ENCODE measurements around the gene CCL7. TPM values are rescaled to one million over a fixed set of nuclear protein-coding genes. Genes with fewer than 3 reads are reported as not detected.
"Not testable (repeated sequence)": the region's sequence is repeated elsewhere in the genome, so short reads cannot be mapped to it uniquely, and the experiment has no call there.

The CCL7 gene
- total and polyA plus RNA-seq, 10 donors = not detected

DNA sequence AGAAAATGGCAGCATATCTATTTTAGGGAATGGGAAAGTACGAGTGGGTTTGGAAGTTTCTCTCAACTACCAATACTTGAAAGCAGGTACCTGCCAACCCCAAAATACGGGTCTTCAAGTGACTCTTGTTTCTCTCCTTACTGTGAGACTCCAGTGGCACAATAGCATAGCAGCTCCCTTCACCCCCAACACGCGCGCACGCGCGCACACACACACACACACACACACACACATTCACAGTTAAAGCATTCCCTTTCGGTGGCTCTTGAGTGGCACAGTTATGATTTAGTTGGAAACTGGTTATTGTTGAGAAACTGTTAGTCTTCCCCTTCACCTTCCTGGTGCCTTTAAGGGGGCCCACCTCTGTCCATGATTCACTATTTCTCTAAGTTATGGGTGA is 45.0 kb upstream of the CCL7 start:
- Histone ChIP-seq H3K4me3 (no peak overlapping the region), H3K9me3 (peaks cover 0 to 16% (median 5%) of the 10 kb centered on the region in 8 donors), H3K27me3 (replicated peaks in 1 of 7) (peaks cover 0 to 21% (median 0%) of the 10 kb centered on the region in 7 donors), H3K36me3 (no peaks in the 10 kb centered on the region), H3K27ac (no peak overlapping the region), H3K4me1 (peaks cover 0 to 18% (median 5%) of the 10 kb centered on the region in 6 donors)
- TF ChIP-seq, protein P1, sequence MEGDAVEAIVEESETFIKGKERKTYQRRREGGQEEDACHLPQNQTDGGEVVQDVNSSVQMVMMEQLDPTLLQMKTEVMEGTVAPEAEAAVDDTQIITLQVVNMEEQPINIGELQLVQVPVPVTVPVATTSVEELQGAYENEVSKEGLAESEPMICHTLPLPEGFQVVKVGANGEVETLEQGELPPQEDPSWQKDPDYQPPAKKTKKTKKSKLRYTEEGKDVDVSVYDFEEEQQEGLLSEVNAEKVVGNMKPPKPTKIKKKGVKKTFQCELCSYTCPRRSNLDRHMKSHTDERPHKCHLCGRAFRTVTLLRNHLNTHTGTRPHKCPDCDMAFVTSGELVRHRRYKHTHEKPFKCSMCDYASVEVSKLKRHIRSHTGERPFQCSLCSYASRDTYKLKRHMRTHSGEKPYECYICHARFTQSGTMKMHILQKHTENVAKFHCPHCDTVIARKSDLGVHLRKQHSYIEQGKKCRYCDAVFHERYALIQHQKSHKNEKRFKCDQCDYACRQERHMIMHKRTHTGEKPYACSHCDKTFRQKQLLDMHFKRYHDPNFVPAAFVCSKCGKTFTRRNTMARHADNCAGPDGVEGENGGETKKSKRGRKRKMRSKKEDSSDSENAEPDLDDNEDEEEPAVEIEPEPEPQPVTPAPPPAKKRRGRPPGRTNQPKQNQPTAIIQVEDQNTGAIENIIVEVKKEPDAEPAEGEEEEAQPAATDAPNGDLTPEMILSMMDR (IDR thresholded peaks at IDR 0.05 in 8 of 11, conservative IDR thresholded peaks at IDR 0.05 in 3 of 11) = no peak
- no peak for TF ChIP-seq POLR2A (IDR thresholded peaks at IDR 0.05)
- intact Hi-C loops (cut with DNase I; ENCODE audit: low total_unique reads) = no loop called here
- no peak for DNase-seq
- WGBS, 5 donors = 78 to 98% (median 80%) methylated on average over 9 of the region's 9 CpGs

DNA sequence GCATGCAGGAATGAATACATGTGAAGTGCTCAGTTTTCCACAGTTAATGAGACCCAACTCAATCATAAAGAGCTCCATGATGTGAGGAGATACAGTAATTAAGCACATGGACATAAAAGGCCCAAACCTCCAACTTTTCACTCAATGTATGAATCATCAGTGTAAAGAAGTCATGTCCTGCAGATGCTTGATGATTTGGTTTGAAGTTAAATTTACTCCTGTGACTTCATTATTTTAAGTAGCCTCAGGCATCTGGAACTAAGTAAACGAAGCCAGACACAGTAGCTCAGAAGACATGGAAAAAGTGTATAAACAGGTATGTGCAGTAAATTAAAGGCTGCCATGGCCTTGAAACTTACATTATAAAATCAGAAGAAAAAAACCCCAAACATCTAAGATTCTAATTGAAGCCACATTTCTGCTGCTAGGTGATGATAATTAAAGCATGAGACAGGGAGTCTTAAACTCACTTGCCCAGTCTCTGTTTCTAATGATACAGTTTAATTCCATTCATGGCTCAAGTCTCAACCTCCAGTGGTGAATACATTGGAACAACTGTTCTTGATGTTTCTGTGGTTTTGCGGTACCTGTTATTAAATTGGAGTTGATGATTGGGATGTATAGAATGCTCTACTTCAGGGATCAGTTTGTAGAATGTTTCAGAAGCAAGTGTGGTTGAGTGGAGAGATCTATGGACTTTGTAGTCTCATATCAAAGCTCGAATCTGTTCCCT is 43.8 kb upstream of the CCL7 start:
- intact Hi-C loops (cut with DNase I; ENCODE audit: low total_unique reads) = no loop called here
- Histone ChIP-seq H3K36me3 (no peaks in the 10 kb centered on the region), H3K4me1 (peaks cover 0 to 7% (median under 1%) of the 10 kb centered on the region in 6 donors), H3K4me3 (no peak overlapping the region), H3K27me3 (replicated peaks in 1 of 7) (peaks cover 0 to 27% (median 0%) of the 10 kb centered on the region in 7 donors), H3K27ac (no peak overlapping the region), H3K9me3 (peaks cover 0 to 22% (median 10%) of the 10 kb centered on the region in 8 donors)
- no peak for DNase-seq
- 76 to 89% (median 84%) methylated on average over 3 of the region's 3 CpGs for WGBS, 5 donors
- TF ChIP-seq POLR2AphosphoS5 (IDR thresholded peaks at IDR 0.05) (no peak), POLR2A (IDR thresholded peaks at IDR 0.05) (no peak)
- TF ChIP-seq, protein P1 (IDR thresholded peaks at IDR 0.05 in 8 of 11, conservative IDR thresholded peaks at IDR 0.05 in 3 of 11) = no peak

DNA sequence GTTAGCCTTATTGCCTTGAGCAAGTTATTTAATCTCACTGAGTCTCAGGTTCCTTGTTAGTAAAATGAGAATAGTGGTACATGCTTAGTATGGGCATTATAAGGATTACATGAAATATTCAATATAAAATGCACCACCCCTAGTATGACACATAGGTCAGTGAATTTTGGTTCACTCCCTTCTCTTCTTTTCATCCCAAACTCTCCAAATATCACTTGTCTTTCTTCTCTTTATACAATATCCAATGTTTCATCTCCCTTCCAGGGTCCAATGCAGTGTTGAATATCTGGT is 43.3 kb upstream of the CCL7 start:
- TF ChIP-seq POLR2AphosphoS5 (IDR thresholded peaks at IDR 0.05) (no peak), POLR2A (IDR thresholded peaks at IDR 0.05) (no peak)
- TF ChIP-seq, protein P1 (IDR thresholded peaks at IDR 0.05 in 8 of 11, conservative IDR thresholded peaks at IDR 0.05 in 3 of 11) = no peak
- DNase-seq = no peak
- H3K9me3 ChIP-seq = peaks cover 0 to 22% (median 10%) of the 10 kb centered on the region in 8 donors
- no peak overlapping the region for H3K4me3 ChIP-seq
- intact Hi-C loops (cut with DNase I; ENCODE audit: low total_unique reads) = no loop called here
- H3K27ac ChIP-seq = no peak overlapping the region
- H3K36me3 ChIP-seq = no peaks in the 10 kb centered on the region
- peaks cover 0 to 2% (median 0%) of the 10 kb centered on the region in 6 donors for H3K4me1 ChIP-seq
- H3K27me3 ChIP-seq (replicated peaks in 1 of 7) = peaks cover 0 to 27% (median 0%) of the 10 kb centered on the region in 7 donors

DNA sequence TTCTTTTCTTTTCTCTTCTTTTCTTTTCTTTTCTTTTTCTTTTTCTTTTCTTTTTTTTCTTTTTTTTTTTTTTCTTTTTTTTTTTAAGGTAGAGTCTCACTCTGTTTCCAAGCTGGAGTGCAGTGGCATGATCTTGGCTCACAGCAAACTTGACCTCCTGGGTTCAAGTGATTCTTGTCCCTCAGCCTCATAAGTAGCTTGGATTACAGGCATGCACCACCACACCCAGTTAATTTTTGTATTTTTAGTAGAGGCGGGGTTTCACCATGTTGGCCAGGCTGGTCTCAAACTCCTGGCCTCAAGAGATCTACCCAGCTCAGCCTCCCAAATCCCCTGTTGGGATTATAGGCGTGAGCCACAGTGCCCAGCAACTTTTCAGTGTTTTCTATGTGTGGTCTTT is 42.7 kb upstream of the CCL7 start:
- intact Hi-C loops (cut with DNase I; ENCODE audit: low total_unique reads); H3K4me3 ChIP-seq; H3K36me3 ChIP-seq; H3K27ac ChIP-seq; DNase-seq; H3K4me1 ChIP-seq: not testable (repeated sequence)
- peaks cover 0 to 27% (median 0%) of the 10 kb centered on the region in 7 donors for H3K27me3 ChIP-seq (replicated peaks in 1 of 7)
- 77 to 91% (median 85%) methylated on average over 2 of the region's 2 CpGs for WGBS, 5 donors
- peaks cover 0 to 22% (median 10%) of the 10 kb centered on the region in 8 donors for H3K9me3 ChIP-seq
